ENCODE data around the gene TMEM258. TPM values are rescaled to one million over a fixed set of nuclear protein-coding genes. Genes with fewer than 3 reads are reported as not detected.

The TMEM258 gene
- total and polyA plus RNA-seq, 9 of the 15 experiments (the other 6 are each of a cell fraction or from before 2014, with no cell fraction given), result 97.2 to 856 (median 231) TPM

DNA sequence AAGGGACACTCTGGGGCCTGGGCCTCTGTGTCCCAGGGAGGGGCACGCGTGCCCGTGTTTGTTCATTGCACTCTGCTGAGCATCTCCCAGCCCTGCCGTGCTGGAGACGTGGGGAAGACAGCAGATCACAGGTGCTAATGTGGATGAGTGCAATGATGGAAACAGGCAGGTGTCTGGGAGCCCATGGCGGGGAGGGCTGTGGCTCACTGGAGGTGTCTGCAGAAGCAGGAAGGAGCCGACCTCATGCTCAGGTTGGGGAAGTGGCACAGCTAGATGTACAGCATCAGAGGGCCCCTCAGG, 7.9 kb downstream of the TMEM258 start:
- Histone ChIP-seq H3K9me1 (ENCODE audit: control insufficient read depth, insufficient read depth, low read length) (no peaks in the 10 kb centered on the region), H3K4me3 (no peak overlapping the region), H3K27me3 (ENCODE audit: control insufficient read depth in 2 of 2, insufficient read depth in 2 of 2, low read length in 2 of 2) (no peaks in the 10 kb centered on the region), H3K4me2 (ENCODE audit: insufficient read depth, low read length) (no peak overlapping the region), H3K79me2 (ENCODE audit: control insufficient read depth, insufficient read depth, low read length) (0 out of 3 replicates have a peak, but pooled peaks cover 2% of the 10 kb centered on the region), H3K9ac (ENCODE audit: insufficient read depth in 1 of 2, low read depth in 2 of 2, low read length in 2 of 2) (peak overlapping the region in 1 of 2 experiments; percentile 61; a peak in 1 of 4 replicates), H3K4me1 (replicated peaks in 1 of 2; ENCODE audit: control insufficient read depth in 2 of 2, insufficient read depth in 2 of 2, low read length in 2 of 2) (peaks cover 0 to 13% of the 10 kb centered on the region in 2 experiments; a peak in 2 of 5 replicates), H4K20me1 (replicated peaks; ENCODE audit: control insufficient read depth, insufficient read depth, low read length) (peaks cover 6% of the 10 kb centered on the region), H2AFZ (ENCODE audit: low read depth, low read length) (no peak overlapping the region), H3K9me3 (replicated peaks; ENCODE audit: control insufficient read depth, insufficient read depth, low read depth, low read length) (no peaks in the 10 kb centered on the region), H3K27ac (ENCODE audit: extremely low read depth, low read depth, low read length) (no peak overlapping the region), H3K36me3 (ENCODE audit: control insufficient read depth, insufficient read depth, low read length) (peaks cover 76% of the 10 kb centered on the region)
- intact Hi-C loops (cut with micrococcal nuclease) (no loop called here), in situ Hi-C loops (cut with MboI) (no loop called here)
- no peak for FAIRE-seq
- WGBS (ENCODE audit: insufficient coverage, low coverage, missing lambda C conversion rate), result 78% methylated on average over 5 of the region's 7 CpGs
- DNase-seq (ENCODE audit: extremely low read depth in 1 of 4, low spot score in 3 of 4), result no peak
- no TSS peak for BruUV-seq (replicated peaks)
- ATAC-seq, result no peak
- ChIA-PET POLR2A (interaction anchor here (0.6 to 1.6 kb wide), 4 partner anchors 8 to 78 kb away, joined by 3 to 8 read pairs (median 4); partner anchors contain the start of genes FEN1 and TMEM258), CTCF (ENCODE audit: low intra/inter-chr PET ratio) (no interaction called here)
- TF ChIP-seq PML (IDR thresholded peaks at IDR 0.05; ENCODE audit: low read length), result no peak
- TF ChIP-seq HDAC6 (IDR thresholded peaks at IDR 0.05; ENCODE audit: low read depth, low read length), result no peak
- TF ChIP-seq, protein P1, sequence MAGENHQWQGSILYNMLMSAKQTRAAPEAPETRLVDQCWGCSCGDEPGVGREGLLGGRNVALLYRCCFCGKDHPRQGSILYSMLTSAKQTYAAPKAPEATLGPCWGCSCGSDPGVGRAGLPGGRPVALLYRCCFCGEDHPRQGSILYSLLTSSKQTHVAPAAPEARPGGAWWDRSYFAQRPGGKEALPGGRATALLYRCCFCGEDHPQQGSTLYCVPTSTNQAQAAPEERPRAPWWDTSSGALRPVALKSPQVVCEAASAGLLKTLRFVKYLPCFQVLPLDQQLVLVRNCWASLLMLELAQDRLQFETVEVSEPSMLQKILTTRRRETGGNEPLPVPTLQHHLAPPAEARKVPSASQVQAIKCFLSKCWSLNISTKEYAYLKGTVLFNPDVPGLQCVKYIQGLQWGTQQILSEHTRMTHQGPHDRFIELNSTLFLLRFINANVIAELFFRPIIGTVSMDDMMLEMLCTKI (IDR thresholded peaks at IDR 0.05; ENCODE audit: partially characterized antibody), result no peak
- TF ChIP-seq RCOR1 (IDR thresholded peaks at IDR 0.05; ENCODE audit: borderline replicate concordance in 1 of 2, low read depth in 2 of 2, low read length in 2 of 2), result no peak
- no peak for TF ChIP-seq YBX1 (IDR thresholded peaks at IDR 0.05)
- TF ChIP-seq TEAD2 (tag; IDR thresholded peaks at IDR 0.05), result no peak
- no peak for TF ChIP-seq POLR2AphosphoS5 (IDR thresholded peaks at IDR 0.05; ENCODE audit: control insufficient read depth, insufficient read depth, low read depth, low read length)
- no peak for TF ChIP-seq PPARD (CRISPR knock-in tag; IDR thresholded peaks at IDR 0.05)
- no peak for TF ChIP-seq SNAPC5 (CRISPR knock-in tag; IDR thresholded peaks at IDR 0.05)
- TF ChIP-seq ZNF589 (CRISPR knock-in tag; IDR thresholded peaks at IDR 0.05; ENCODE audit: low read depth), result no peak
- TF ChIP-seq TEAD1 (CRISPR knock-in tag; IDR thresholded peaks at IDR 0.05), result no peak
- TF ChIP-seq, protein P2, sequence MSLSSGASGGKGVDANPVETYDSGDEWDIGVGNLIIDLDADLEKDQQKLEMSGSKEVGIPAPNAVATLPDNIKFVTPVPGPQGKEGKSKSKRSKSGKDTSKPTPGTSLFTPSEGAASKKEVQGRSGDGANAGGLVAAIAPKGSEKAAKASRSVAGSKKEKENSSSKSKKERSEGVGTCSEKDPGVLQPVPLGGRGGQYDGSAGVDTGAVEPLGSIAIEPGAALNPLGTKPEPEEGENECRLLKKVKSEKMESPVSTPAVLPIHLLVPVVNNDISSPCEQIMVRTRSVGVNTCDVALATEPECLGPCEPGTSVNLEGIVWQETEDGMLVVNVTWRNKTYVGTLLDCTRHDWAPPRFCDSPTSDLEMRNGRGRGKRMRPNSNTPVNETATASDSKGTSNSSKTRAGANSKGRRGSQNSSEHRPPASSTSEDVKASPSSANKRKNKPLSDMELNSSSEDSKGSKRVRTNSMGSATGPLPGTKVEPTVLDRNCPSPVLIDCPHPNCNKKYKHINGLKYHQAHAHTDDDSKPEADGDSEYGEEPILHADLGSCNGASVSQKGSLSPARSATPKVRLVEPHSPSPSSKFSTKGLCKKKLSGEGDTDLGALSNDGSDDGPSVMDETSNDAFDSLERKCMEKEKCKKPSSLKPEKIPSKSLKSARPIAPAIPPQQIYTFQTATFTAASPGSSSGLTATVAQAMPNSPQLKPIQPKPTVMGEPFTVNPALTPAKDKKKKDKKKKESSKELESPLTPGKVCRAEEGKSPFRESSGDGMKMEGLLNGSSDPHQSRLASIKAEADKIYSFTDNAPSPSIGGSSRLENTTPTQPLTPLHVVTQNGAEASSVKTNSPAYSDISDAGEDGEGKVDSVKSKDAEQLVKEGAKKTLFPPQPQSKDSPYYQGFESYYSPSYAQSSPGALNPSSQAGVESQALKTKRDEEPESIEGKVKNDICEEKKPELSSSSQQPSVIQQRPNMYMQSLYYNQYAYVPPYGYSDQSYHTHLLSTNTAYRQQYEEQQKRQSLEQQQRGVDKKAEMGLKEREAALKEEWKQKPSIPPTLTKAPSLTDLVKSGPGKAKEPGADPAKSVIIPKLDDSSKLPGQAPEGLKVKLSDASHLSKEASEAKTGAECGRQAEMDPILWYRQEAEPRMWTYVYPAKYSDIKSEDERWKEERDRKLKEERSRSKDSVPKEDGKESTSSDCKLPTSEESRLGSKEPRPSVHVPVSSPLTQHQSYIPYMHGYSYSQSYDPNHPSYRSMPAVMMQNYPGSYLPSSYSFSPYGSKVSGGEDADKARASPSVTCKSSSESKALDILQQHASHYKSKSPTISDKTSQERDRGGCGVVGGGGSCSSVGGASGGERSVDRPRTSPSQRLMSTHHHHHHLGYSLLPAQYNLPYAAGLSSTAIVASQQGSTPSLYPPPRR (CRISPR knock-in tag; IDR thresholded peaks at IDR 0.05; ENCODE audit: borderline replicate concordance), result no peak
- no peak; the same call in 1 of the 2 replicates for TF ChIP-seq POLR2AphosphoS2 (IDR thresholded peaks at IDR 0.05; ENCODE audit: low read length)
- no peak for TF ChIP-seq PTBP1 (IDR thresholded peaks at IDR 0.05; ENCODE audit: low read depth, low read length)
- TF ChIP-seq U2AF1 (optimal IDR thresholded peaks at IDR 0.05; ENCODE audit: low read depth, low read length), result no peak
- no peak for TF ChIP-seq BACH1 (tag; IDR thresholded peaks at IDR 0.05)
- TF ChIP-seq DIDO1 (tag; IDR thresholded peaks at IDR 0.05; ENCODE audit: low read depth), result no peak
- no peak for TF ChIP-seq PHF8 (IDR thresholded peaks at IDR 0.05; ENCODE audit: borderline replicate concordance, low read length)
- TF ChIP-seq RUNX1 (IDR thresholded peaks at IDR 0.05; ENCODE audit: low read depth), result no peak

Data from K562 (cell line).